Type B pancreatic cell (in vitro differentiated cells): ENCODE measurements around the gene FXN. TPM values are rescaled to one million over a fixed set of nuclear protein-coding genes. Genes with fewer than 3 reads are reported as not detected.

Source experiments
- DNase-seq: peaks from one replicate; pipeline ENCODE4 v3.0.0; 2021; ENCODE audit warnings: mixed read lengths; ENCODE audit not compliant: unreplicated experiment; ENCODE audit errors: extremely low spot score
- H3K27ac Mint-ChIP-seq: 2 replicates; pipeline ENCODE4 v1.8.0; 2021; ENCODE audit warnings: mild to moderate bottlenecking, mixed read lengths
- H3K27me3 Mint-ChIP-seq: 2 replicates; pipeline ENCODE4 v1.8.0; 2021; ENCODE audit warnings: mixed read lengths
- H3K36me3 Mint-ChIP-seq: 2 replicates; pipeline ENCODE4 v1.8.0; 2021; ENCODE audit warnings: mixed read lengths
- H3K4me1 Mint-ChIP-seq: one replicate; pipeline ENCODE4 v1.8.0; 2021; ENCODE audit warnings: mixed read lengths; ENCODE audit not compliant: unreplicated experiment
- H3K4me3 Mint-ChIP-seq: 2 replicates; pipeline ENCODE4 v1.8.0; 2021; ENCODE audit warnings: mild to moderate bottlenecking, mixed read lengths
- H3K9me3 Mint-ChIP-seq: 2 replicates; pipeline ENCODE4 v1.8.0; 2021; ENCODE audit warnings: mixed read lengths
- total RNA-seq: library from RNA; stranded (reverse); gene quantifications from 2 replicates; pipeline ENCODE4 v1.2.1, GENCODE V29; 2021; ENCODE audit warnings: low replicate concordance
- TF ChIP-seq, protein P1 (sequence below): fragments of 200-600 bp; sonication (generic); conservative IDR thresholded peaks from 2 replicates; pipeline ENCODE4 v1.5.0; 2021; ENCODE audit warnings: antibody characterized with exemption, mild to moderate bottlenecking

The FXN gene
- total RNA-seq, 1 donor from 2014 or later = 22.0 TPM

DNA sequence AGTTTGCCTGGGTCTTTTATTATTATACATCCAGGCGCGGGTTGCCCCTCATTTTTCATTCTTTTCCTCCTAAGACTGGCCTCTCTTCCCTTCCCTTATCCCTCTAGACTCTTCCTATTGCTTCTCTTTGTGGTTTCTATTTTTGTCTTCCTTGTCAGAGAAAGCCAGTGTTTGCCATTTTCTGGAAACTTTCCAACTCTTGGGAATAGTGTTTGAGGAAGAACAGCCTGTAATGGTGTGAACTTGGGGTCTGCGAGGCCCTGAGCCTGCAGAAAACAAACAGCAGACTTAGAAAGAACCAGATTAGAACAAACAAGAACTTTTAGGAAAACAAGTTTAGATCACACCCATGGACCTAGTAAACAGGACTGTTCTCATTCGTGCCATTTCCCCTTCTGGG lies 37.2 kb upstream of the FXN start:
- no peak overlapping the region for H3K27ac Mint-ChIP-seq

DNA sequence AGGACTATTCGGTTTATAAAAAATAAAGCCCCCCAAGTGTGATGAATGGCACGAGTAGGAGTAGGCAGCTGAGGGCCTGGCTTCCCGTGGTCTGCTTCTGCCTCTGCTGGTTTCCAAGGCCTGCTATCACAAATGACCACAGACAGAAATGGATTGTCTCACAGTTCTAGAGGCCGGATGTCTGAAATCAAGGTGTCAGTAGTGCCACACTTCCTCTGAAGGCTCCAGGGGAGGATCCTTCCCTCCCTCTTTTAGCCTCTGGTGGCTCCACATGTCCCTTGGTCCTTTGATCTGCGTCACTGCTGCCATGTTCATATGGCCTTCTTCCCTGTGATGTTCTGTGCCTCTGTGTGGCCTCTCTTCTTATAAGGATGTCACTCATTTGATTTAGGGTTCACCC lies 36.7 kb upstream of the FXN start:
- H3K27me3 Mint-ChIP-seq = peaks cover 5% of the 10 kb centered on the region
- H3K36me3 Mint-ChIP-seq = no peaks in the 10 kb centered on the region
- H3K9me3 Mint-ChIP-seq = no peaks in the 10 kb centered on the region
- H3K4me3 Mint-ChIP-seq = no peak overlapping the region
- H3K4me1 Mint-ChIP-seq = peaks cover 11% of the 10 kb centered on the region
- H3K27ac Mint-ChIP-seq = no peak overlapping the region
- TF ChIP-seq, protein P1, sequence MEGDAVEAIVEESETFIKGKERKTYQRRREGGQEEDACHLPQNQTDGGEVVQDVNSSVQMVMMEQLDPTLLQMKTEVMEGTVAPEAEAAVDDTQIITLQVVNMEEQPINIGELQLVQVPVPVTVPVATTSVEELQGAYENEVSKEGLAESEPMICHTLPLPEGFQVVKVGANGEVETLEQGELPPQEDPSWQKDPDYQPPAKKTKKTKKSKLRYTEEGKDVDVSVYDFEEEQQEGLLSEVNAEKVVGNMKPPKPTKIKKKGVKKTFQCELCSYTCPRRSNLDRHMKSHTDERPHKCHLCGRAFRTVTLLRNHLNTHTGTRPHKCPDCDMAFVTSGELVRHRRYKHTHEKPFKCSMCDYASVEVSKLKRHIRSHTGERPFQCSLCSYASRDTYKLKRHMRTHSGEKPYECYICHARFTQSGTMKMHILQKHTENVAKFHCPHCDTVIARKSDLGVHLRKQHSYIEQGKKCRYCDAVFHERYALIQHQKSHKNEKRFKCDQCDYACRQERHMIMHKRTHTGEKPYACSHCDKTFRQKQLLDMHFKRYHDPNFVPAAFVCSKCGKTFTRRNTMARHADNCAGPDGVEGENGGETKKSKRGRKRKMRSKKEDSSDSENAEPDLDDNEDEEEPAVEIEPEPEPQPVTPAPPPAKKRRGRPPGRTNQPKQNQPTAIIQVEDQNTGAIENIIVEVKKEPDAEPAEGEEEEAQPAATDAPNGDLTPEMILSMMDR = no peak
- DNase-seq = no peak

More for the DNA sequence above, 37.2 kb upstream of the FXN start:
- Mint-ChIP-seq H3K27me3 (peaks cover 5% of the 10 kb centered on the region), H3K9me3 (no peaks in the 10 kb centered on the region), H3K4me3 (no peak overlapping the region), H3K36me3 (no peaks in the 10 kb centered on the region), H3K4me1 (peaks cover 11% of the 10 kb centered on the region)
- no peak for DNase-seq
- TF ChIP-seq, protein P1 = no peak

DNA sequence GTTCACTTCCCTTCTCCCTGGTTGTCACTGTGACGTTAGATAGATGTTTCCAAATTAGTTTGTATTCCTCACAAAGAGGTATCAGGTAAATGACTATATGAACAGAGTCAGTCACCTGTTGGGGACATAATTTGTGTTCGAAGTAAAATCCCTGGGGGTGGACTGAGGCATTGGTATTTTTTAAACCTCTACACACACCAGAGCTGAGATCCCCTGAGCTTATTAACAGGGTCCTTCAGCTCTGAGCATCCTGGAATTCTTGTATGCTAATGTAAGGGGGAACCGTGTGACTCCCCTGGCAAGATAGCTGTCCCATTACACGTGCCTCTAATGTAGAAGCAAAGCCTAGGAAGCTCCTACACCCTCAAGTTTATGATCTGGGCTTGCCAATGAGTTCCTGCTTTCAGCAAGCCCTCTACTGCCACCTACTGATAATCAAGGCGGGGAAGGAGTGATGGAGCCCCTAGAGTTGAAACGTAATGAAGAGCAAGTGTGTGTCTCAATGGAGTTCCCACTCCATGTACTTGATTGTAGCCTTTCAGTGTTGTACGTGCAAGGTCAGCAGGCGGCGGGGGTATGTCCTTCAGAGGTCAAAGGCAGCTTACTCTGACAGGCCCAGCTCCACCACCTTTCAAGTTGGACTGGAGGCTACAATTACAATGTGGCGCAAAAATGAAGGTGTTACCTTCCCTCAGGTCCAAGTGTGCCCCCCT lies 36.0 kb upstream of the FXN start:
- no peaks in the 10 kb centered on the region for H3K36me3 Mint-ChIP-seq
- peaks cover 5% of the 10 kb centered on the region for H3K27me3 Mint-ChIP-seq

DNA sequence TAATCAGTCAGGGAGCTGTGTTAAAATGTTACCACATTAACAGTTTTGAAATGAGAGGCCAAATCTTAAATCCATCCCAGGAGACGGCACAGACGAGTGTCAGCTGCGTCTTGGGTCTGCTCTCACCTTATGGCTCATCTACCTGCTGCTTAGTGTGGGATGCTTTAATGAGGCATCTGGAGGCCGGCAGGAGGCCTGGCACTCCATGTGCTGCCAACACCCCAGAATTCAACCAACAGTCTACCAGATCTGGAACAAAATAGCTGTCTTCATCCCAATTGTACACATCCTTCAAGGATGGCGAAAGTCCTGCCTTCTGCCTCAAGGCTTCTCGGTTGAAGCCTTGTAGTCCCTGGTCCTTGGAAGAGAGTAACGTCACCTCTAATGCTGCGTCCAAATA lies 33.6 kb upstream of the FXN start:
- Mint-ChIP-seq H3K36me3 (no peaks in the 10 kb centered on the region), H3K4me3 (no peak overlapping the region), H3K27me3 (peaks cover 5% of the 10 kb centered on the region), H3K4me1 (peaks cover 8% of the 10 kb centered on the region), H3K9me3 (no peaks in the 10 kb centered on the region), H3K27ac (no peak overlapping the region)
- TF ChIP-seq, protein P1 = no peak
- DNase-seq = no peak

More for the DNA sequence above, 36.0 kb upstream of the FXN start:
- H3K4me1 Mint-ChIP-seq = peaks cover 11% of the 10 kb centered on the region
- H3K9me3 Mint-ChIP-seq = no peaks in the 10 kb centered on the region
- H3K4me3 Mint-ChIP-seq = no peak overlapping the region
- no peak for DNase-seq
- H3K27ac Mint-ChIP-seq = peak overlapping the region; percentile 27
- TF ChIP-seq, protein P1 = peak; percentile 85

DNA sequence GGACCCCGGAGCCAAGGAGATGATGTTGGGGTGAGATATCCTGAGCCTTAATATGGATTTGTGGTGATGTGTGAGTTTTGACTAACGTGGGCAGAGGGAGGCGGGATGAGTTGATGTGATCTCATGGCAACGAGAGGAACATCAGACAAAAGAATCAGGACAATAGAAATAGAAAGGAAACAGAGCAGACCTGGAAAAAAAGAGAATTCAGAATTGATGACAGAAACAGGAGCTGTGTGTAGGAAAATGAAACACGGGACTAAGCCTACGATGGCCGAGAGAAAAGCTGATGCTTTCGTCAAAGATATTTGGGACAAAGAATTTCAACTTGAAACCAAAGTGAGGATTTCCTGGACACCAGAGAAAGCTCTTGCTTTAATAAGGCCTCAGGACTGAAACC lies 32.5 kb upstream of the FXN start:
- H3K4me3 Mint-ChIP-seq = no peak overlapping the region
- no peaks in the 10 kb centered on the region for H3K9me3 Mint-ChIP-seq

More for the DNA sequence above, 32.5 kb upstream of the FXN start:
- no peaks in the 10 kb centered on the region for H3K36me3 Mint-ChIP-seq
- no peak for DNase-seq
- peaks cover 7% of the 10 kb centered on the region for H3K4me1 Mint-ChIP-seq
- TF ChIP-seq, protein P1 = no peak
- H3K27me3 Mint-ChIP-seq = peaks cover 5% of the 10 kb centered on the region
- H3K27ac Mint-ChIP-seq = no peak overlapping the region
